Gastrocnemius medialis (tissue), 4 donors: Measurements from ENCODE around the gene HOXB1. TPM values are rescaled to one million over a fixed set of nuclear protein-coding genes. Genes with fewer than 3 reads are reported as not detected.

Source experiments
- ATAC-seq, 2 donors: fragments of 150-250 bp; one replicate each; pipeline ENCODE4 v1.9.1; 2016
- DNase-seq, 2 donors: peaks; one replicate each; pipeline ENCODE4 v3.0.0-alpha.2; 2019
- H3K27ac ChIP-seq, 4 donors: fragments of 200-600 bp; sonication (generic); 1 replicate in 1 of 4; 2 replicates in 3 of 4; pipeline ENCODE4 v1.5.1; 2016 to 2018; ENCODE audit warnings: mild to moderate bottlenecking in 2 of 4, moderate library complexity in 1 of 4
- H3K27me3 ChIP-seq, 3 donors: fragments of 200-600 bp; sonication (generic) in 2 of 3; 1 replicate in 1 of 3; 2 replicates in 2 of 3; pipeline versions ENCODE4 v1.5.1 to v1.6.0; 2016 to 2019; ENCODE audit warnings: mild to moderate bottlenecking in 1 of 3, moderate library complexity in 1 of 3
- H3K36me3 ChIP-seq, 2 donors: fragments of 200-600 bp; sonication (generic) in 1 of 2; one replicate each; pipeline ENCODE4 v1.5.1; 2017 to 2018
- H3K4me1 ChIP-seq, 2 donors: fragments of 200-600 bp; sonication (generic) in 1 of 2; one replicate each; pipeline ENCODE4 v1.5.1; 2016 to 2017; ENCODE audit warnings: mild to moderate bottlenecking in 2 of 2
- H3K4me3 ChIP-seq, 4 donors: fragments of 200-600 bp; sonication (generic) in 3 of 4; 1 replicate in 1 of 4; 2 replicates in 3 of 4; pipeline ENCODE4 v1.5.1; 2016 to 2019; ENCODE audit warnings: mild to moderate bottlenecking in 2 of 4
- H3K9me3 ChIP-seq, 3 donors: fragments of 200-600 bp; sonication (generic) in 2 of 3; 1 replicate in 1 of 3; 2 replicates in 2 of 3; pipeline ENCODE4 v1.5.1; 2016 to 2019
- POLR2A ChIP-seq, 2 donors: fragments of 450-650 bp; IDR thresholded peaks; one replicate each; pipeline ENCODE4 v1.6.1; 2017; ENCODE audit warnings: antibody characterized with exemption in 2 of 2, mild to moderate bottlenecking in 2 of 2, moderate library complexity in 2 of 2
- in situ Hi-C, 4 donors: fragments of 200-750 bp; cut with MboI; loops; one replicate each; pipeline versions ENCODE4 v1.15.0 to v1.8.0; 2017; ENCODE audit warnings: low sequenced_read_pairs in 4 of 4
- intact Hi-C: fragments of 100-400 bp; cut with DNase I; formaldehyde crosslinking; loops from one replicate; pipeline ENCODE4 v1.15.1; 2023; ENCODE audit warnings: low total_unique reads
- total RNA-seq, 4 donors: library from RNA; depleted of rRNA; stranded (reverse); fragments of >200 nt; gene quantifications; one replicate each; pipeline versions ENCODE4 v1.1.0 to v1.2.3, GENCODE V29; 2016
- TF ChIP-seq, protein P1 (sequence below), 5 experiments: fragments of 450-650 bp in 3 of 5; fragments of 200-600 bp in 2 of 5; sonication (generic) in 2 of 5; IDR thresholded peaks in 4 of 5; conservative IDR thresholded peaks in 1 of 5; 1 replicate in 4 of 5; 2 replicates in 1 of 5; pipeline ENCODE4 v1.5.1; 2016 to 2019; ENCODE audit warnings: antibody characterized with exemption in 5 of 5, mild to moderate bottlenecking in 3 of 5, moderate library complexity in 3 of 5

HOXB1 gene
- total RNA-seq, 4 donors from 2014 or later, result not detected

DNA sequence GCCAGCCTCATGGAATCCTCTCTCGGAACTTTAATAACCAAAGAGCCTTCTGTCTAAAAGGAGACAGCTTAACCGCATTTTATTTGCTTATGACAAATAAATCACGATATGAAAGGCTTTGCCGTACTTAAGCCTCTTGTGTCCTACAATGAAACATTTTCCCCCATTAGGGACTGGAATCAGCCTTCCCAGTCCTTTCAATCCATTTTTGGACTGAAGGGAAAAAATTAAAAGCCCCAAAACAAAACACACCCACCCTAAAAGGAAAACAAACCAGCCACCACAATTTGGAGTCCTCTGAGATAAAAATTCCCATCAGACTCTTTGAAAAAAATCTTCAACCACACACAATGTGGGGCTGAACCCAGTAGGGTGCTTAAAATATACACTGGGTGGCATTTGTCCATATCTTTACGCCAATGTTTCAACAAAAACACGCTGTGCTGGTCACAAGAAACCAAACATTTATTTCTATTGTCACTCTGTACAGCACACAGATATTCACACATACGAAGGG lies 44.3 kb upstream of the HOXB1 start:
- no peaks in the 10 kb centered on the region for H3K9me3 ChIP-seq
- TF ChIP-seq POLR2A (IDR thresholded peaks at IDR 0.05), result no peak
- TF ChIP-seq, protein P1, sequence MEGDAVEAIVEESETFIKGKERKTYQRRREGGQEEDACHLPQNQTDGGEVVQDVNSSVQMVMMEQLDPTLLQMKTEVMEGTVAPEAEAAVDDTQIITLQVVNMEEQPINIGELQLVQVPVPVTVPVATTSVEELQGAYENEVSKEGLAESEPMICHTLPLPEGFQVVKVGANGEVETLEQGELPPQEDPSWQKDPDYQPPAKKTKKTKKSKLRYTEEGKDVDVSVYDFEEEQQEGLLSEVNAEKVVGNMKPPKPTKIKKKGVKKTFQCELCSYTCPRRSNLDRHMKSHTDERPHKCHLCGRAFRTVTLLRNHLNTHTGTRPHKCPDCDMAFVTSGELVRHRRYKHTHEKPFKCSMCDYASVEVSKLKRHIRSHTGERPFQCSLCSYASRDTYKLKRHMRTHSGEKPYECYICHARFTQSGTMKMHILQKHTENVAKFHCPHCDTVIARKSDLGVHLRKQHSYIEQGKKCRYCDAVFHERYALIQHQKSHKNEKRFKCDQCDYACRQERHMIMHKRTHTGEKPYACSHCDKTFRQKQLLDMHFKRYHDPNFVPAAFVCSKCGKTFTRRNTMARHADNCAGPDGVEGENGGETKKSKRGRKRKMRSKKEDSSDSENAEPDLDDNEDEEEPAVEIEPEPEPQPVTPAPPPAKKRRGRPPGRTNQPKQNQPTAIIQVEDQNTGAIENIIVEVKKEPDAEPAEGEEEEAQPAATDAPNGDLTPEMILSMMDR (IDR thresholded peaks at IDR 0.05 in 4 of 5, conservative IDR thresholded peaks at IDR 0.05 in 1 of 5), result no peak
- in situ Hi-C loops (no loop called here), intact Hi-C loops (no loop called here)
- no peak for ATAC-seq
- no peak for DNase-seq
- H3K4me1 ChIP-seq, result peaks cover 5 to 11% of the 10 kb centered on the region in 2 donors
- H3K27me3 ChIP-seq, result peaks cover 32 to 62% (median 56%) of the 10 kb centered on the region in 3 donors
- H3K27ac ChIP-seq, result peak overlapping the region in 1 of 4 donors; percentile 79
- no peak overlapping the region for H3K4me3 ChIP-seq
- no peaks in the 10 kb centered on the region for H3K36me3 ChIP-seq

DNA sequence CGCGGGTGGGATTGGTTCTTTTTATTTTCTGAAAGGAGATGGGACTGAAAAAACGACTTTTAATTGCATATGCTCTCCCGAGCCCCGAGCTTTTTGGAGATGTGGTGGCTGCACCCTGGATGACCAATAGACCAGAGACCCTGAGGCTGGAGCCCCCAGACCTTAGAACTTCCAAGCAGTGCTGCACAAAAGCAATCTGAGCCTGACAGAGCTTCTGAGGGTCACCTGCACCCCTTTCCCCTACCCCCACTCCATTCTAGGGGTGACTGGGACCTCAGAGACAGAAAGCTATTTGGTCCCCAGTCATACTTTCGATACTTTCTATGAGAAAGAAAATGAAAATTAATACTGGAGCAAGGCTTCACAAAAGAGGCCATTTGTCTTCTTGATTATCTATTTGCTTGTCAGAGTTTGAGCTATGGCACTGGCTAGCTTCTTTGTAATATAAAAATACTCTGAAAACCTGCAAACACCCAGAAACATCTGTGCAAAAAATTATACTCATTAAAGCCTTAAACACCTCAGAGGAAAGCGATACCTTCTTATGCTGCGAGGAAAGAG lies 43.8 kb upstream of the HOXB1 start:
- Histone ChIP-seq H3K4me1 (peaks cover 5 to 15% of the 10 kb centered on the region in 2 donors), H3K36me3 (no peaks in the 10 kb centered on the region), H3K9me3 (no peaks in the 10 kb centered on the region), H3K4me3 (no peak overlapping the region), H3K27me3 (peaks cover 34 to 61% (median 51%) of the 10 kb centered on the region in 3 donors), H3K27ac (peak overlapping the region in 1 of 4 donors; percentile 79)
- intact Hi-C loops, result no loop called here
- no peak for TF ChIP-seq POLR2A (IDR thresholded peaks at IDR 0.05)
- TF ChIP-seq, protein P1 (IDR thresholded peaks at IDR 0.05 in 4 of 5, conservative IDR thresholded peaks at IDR 0.05 in 1 of 5), result no peak
- no peak for DNase-seq
- in situ Hi-C loops, result no loop called here
- ATAC-seq, result no peak

DNA sequence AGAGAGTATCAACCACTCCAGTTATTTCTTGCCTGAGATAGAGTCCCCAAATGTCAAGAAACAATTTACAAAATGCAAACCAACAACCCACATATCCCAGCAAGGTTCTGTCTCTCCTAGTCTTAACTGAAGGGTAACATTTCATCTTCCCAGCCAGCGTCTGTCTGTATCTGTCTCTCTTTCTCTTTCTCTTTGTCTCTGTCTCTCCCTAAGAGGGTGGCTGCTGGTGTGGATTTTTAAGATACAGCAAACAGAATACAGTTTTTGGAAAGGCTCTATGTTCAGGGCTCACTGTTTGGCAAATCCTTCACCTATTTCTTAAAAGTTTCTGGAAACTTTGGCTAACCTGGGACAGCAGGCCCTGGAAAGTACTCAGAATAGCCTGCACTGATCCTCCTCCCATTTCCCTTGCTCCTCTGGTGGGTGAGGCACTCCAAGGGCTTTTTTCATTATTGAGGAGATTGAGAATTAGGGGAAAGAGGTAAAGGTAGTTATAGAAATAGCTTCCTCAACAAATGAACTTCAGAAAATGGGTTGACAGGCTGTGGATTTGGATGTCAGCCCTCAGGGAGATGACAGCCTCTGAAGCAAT lies 41.1 kb upstream of the HOXB1 start:
- no peak overlapping the region for H3K4me3 ChIP-seq
- TF ChIP-seq, protein P1 (IDR thresholded peaks at IDR 0.05 in 4 of 5, conservative IDR thresholded peaks at IDR 0.05 in 1 of 5), result no peak
- TF ChIP-seq POLR2A (IDR thresholded peaks at IDR 0.05), result no peak
- H3K27ac ChIP-seq, result peak overlapping the region; percentile 51 to 78 (median 64)
- in situ Hi-C loops (no loop called here), intact Hi-C loops (no loop called here)
- ATAC-seq, result no peak
- peaks cover 0 to 13% of the 10 kb centered on the region in 2 donors for H3K4me1 ChIP-seq
- peaks cover 38 to 48% (median 42%) of the 10 kb centered on the region in 3 donors for H3K27me3 ChIP-seq
- no peaks in the 10 kb centered on the region for H3K9me3 ChIP-seq
- DNase-seq, result no peak
- H3K36me3 ChIP-seq, result no peaks in the 10 kb centered on the region

DNA sequence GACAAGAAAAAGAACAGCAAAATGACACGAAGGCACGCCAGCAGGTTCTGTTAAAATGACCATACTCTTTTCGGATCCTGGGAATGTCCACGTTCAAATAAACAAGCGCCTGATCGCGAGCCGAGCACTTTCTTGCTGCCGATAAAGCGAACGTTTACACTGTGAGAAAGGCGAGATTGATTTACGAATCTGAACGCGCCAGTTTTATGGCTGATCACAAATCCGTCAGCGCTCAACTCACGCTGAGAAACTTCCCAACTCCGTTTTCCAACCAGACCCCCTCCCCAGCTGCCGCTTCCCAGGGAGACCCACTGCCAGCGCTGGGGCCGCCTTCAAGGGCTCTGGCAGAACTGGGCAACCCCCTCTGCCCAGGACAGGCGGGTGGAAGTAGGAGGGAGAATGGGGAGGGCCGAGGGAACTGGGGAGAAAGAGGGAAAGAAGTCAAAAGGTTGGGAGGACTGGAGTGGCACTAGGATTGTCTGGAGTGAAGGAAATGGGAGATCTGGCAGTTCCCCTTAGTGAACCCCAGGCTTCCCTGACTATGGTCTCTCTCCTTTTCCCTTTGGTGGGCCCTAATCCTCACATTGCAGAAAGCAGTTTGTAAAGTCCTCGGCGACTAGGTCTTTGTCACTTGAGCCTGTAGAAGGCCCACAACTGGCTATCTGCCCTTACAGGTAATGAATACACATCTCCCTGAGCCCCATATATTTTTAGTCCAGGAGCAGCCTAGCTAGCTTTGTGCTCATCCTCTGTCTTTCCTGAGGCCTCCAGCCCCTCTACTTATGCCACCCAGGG lies 40.4 kb upstream of the HOXB1 start:
- Histone ChIP-seq H3K9me3 (no peaks in the 10 kb centered on the region), H3K4me3 (peak overlapping the region in 3 of 4 donors; percentile 7 to 35 (median 26)), H3K36me3 (no peaks in the 10 kb centered on the region), H3K27ac (peak overlapping the region; percentile 51 to 78 (median 64)), H3K4me1 (peaks cover 0 to 12% of the 10 kb centered on the region in 2 donors), H3K27me3 (peaks cover 35 to 41% (median 38%) of the 10 kb centered on the region in 3 donors)
- TF ChIP-seq, protein P1 (IDR thresholded peaks at IDR 0.05 in 4 of 5, conservative IDR thresholded peaks at IDR 0.05 in 1 of 5), result no peak
- TF ChIP-seq POLR2A (IDR thresholded peaks at IDR 0.05), result no peak
- intact Hi-C loops, result no loop called here
- DNase-seq (no peak), ATAC-seq (peak in 1 of 2 donors; percentile 32)
- in situ Hi-C loops, result no loop called here
